Measurements from ENCODE around the gene TMCO1. TPM values are rescaled to one million over a fixed set of nuclear protein-coding genes. Genes with fewer than 3 reads are reported as not detected.
A peak's percentile ranks its signal among the peaks of the same experiment; 100 is the strongest.
"Not testable (repeated sequence)": the region's sequence is repeated elsewhere in the genome, so short reads cannot be mapped to it uniquely, and the experiment has no call there.

Gene TMCO1
- 31.9 TPM for total RNA-seq

- Histone ChIP-seq H3K9me3 (ENCODE audit: low read depth, low read length) (no peaks in the 10 kb centered on the region), H3K27me3 (ENCODE audit: insufficient read depth, low read length) (no peaks in the 10 kb centered on the region), H3K4me1 (ENCODE audit: insufficient read depth, low read length) (peaks cover 19% of the 10 kb centered on the region), H3K4me3 (ENCODE audit: low read length) (peak within 1 kb of the TSS; percentile 63)
Observed at GRCh38 chr1:165768513-165769394, at the start of gene TMCO1. Gene TMCO1, minus strand, starts transcription at chr1:165768868. Its CDS starts 117 bp downstream, at chr1:165768751.

- Histone ChIP-seq H3K4me3 (ENCODE audit: low read length) (no peak overlapping the region), H3K27me3 (ENCODE audit: insufficient read depth, low read length) (no peaks in the 10 kb centered on the region), H3K4me1 (ENCODE audit: insufficient read depth, low read length) (no peaks in the 10 kb centered on the region), H3K9me3 (ENCODE audit: low read depth, low read length) (no peaks in the 10 kb centered on the region)
Observed at GRCh38 chr1:165816826-165817497, 48.3 kb upstream of the TMCO1 start.

GRCh38 chr1:165816157-165816556, 47.5 kb upstream of the TMCO1 start:
- H3K9me3 ChIP-seq (ENCODE audit: low read depth, low read length): no peaks in the 10 kb centered on the region
- H3K4me1 ChIP-seq (ENCODE audit: insufficient read depth, low read length): no peaks in the 10 kb centered on the region

GRCh38 chr1:165815725-165816124, 47.1 kb upstream of the TMCO1 start:
- Histone ChIP-seq H3K9me3 (ENCODE audit: low read depth, low read length) (no peaks in the 10 kb centered on the region), H3K4me1 (ENCODE audit: insufficient read depth, low read length) (no peaks in the 10 kb centered on the region), H3K27me3 (ENCODE audit: insufficient read depth, low read length) (no peaks in the 10 kb centered on the region), H3K4me3 (ENCODE audit: low read length) (no peak overlapping the region)

More at GRCh38 chr1:165816157-165816556, 47.5 kb upstream of the TMCO1 start:
- no peak overlapping the region for H3K4me3 ChIP-seq (ENCODE audit: low read length)
- H3K27me3 ChIP-seq (ENCODE audit: insufficient read depth, low read length): no peaks in the 10 kb centered on the region

DNA sequence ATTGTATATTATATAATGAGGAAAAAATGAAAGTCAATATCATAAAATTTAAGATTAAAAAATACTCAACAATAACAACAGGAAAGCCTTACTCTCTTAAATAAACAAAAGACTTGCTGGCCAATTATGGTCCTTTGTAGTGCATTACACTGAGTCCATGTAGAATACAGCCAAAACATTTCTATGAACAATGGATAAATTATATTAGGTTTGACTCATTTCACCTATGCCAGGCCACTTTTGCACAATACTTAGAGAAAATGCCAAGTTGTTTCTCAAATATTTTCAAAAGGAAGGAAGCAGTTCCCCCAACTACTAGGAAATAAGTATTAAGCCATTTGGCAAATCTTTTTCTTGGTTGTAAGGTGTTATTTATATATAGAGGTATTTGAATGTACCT, 38.9 kb upstream of the TMCO1 start:
- Histone ChIP-seq H3K27me3 (ENCODE audit: insufficient read depth, low read length) (no peaks in the 10 kb centered on the region), H3K4me3 (ENCODE audit: low read length) (no peak overlapping the region), H3K4me1 (ENCODE audit: insufficient read depth, low read length) (no peaks in the 10 kb centered on the region), H3K9me3 (ENCODE audit: low read depth, low read length) (no peaks in the 10 kb centered on the region)

DNA sequence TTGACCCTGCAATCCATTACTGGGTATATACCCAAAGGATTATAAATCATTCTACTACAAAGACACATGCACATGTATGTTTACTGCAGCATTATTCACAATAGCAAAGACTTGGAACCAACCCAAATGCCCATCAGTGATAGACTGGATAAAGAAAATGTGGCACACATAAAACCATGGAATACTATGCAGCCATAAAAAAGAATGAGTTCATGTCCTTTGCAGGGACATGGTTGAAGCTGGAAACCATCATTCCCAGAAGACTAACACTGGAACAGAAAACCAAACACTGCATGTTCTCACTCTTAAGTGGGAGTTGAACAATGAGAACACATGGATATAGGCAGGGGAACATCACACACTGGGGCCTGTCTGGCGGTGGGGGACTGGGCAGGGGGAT, 35.8 kb upstream of the TMCO1 start:
- not testable (repeated sequence) for H3K27me3 ChIP-seq (ENCODE audit: insufficient read depth, low read length); H3K4me1 ChIP-seq (ENCODE audit: insufficient read depth, low read length); H3K4me3 ChIP-seq (ENCODE audit: low read length); H3K9me3 ChIP-seq (ENCODE audit: low read depth, low read length)

DNA sequence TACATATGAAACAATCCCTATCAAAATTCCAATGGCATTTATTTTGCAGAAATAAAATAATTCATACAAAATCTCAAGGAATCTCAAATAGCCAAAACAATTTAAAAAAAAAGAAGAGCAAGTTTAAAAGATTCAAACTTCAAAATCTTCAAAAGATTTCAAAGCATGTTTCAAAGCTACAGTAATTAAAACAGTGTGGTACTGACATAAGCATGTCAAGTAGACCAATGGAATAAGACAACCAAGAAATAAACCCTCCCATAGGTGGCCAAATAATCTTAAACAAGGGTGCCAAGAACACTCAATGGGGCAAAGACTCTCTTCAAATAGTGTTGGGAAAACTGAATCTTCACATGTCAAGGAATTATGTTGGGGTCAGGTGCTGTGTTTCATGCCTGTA, 30.7 kb upstream of the TMCO1 start:
- Histone ChIP-seq H3K27me3 (ENCODE audit: insufficient read depth, low read length) (no peaks in the 10 kb centered on the region), H3K9me3 (ENCODE audit: low read depth, low read length) (no peaks in the 10 kb centered on the region), H3K4me3 (ENCODE audit: low read length) (no peak overlapping the region), H3K4me1 (ENCODE audit: insufficient read depth, low read length) (no peaks in the 10 kb centered on the region)

DNA sequence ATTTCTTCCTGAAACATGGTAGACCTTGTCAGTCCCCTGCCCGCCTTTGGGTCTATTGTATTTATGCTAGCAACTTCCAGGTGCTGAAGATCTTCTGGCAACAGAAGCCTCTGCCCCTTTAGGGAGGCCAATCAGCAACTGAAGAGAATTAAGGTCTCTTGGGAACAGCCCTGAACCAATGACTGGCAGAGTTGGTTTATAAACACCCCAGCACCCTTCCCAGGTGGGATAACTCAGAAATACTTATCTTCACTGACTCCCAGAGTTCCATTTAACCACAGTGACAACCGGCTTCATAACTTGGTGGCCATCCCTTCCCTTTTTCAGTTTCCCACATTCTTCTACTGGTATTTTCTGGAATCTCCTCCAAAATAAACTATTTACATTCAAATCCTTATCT, 27.2 kb upstream of the TMCO1 start:
- H3K4me1 ChIP-seq (ENCODE audit: insufficient read depth, low read length): no peaks in the 10 kb centered on the region
- no peaks in the 10 kb centered on the region for H3K9me3 ChIP-seq (ENCODE audit: low read depth, low read length)
- H3K4me3 ChIP-seq (ENCODE audit: low read length): no peak overlapping the region
- H3K27me3 ChIP-seq (ENCODE audit: insufficient read depth, low read length): no peaks in the 10 kb centered on the region

DNA sequence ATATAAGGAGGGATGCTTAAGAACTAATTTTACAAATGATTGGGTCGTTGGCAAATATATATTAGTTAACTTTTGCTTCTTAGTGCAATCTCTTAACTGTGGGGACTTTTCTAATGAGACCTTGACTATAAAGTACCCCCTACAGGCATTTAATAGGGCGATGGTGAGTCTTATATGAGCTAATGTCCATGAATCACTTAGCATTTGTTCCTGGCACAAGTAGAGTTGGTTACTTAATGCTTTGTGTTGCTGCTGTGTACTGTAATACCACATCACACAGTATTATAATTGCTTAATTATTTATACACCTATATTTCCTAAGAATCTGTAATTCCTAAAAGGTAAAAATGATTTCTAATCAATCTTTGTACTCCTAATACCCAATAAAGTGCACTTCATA, 25.3 kb upstream of the TMCO1 start:
- Histone ChIP-seq H3K9me3 (ENCODE audit: low read depth, low read length) (no peaks in the 10 kb centered on the region), H3K4me1 (ENCODE audit: insufficient read depth, low read length) (no peaks in the 10 kb centered on the region)

DNA sequence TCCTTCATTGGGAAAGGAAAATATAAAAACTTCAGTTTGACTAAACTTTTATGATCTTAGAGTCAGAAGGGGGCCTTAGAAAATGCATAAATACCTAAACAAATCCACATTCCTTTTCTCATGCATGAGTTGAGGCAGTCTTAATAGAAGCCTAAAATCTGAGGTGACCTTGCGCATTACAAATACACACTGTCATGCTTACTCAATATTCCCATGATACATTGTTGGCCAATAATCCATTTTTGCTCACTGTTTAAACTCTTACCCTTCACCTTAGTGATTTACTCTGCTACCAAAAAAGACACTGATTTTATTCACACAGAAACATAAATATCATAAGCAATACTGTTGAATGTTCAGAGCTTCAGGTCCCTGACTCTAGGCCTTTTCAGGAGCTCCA, 19.1 kb upstream of the TMCO1 start:
- Histone ChIP-seq H3K27me3 (ENCODE audit: insufficient read depth, low read length) (no peaks in the 10 kb centered on the region), H3K4me1 (ENCODE audit: insufficient read depth, low read length) (no peaks in the 10 kb centered on the region), H3K9me3 (ENCODE audit: low read depth, low read length) (no peaks in the 10 kb centered on the region), H3K4me3 (ENCODE audit: low read length) (no peak overlapping the region)

More for the DNA sequence above, 25.3 kb upstream of the TMCO1 start:
- Histone ChIP-seq H3K27me3 (ENCODE audit: insufficient read depth, low read length) (no peaks in the 10 kb centered on the region), H3K4me3 (ENCODE audit: low read length) (no peak overlapping the region)

DNA sequence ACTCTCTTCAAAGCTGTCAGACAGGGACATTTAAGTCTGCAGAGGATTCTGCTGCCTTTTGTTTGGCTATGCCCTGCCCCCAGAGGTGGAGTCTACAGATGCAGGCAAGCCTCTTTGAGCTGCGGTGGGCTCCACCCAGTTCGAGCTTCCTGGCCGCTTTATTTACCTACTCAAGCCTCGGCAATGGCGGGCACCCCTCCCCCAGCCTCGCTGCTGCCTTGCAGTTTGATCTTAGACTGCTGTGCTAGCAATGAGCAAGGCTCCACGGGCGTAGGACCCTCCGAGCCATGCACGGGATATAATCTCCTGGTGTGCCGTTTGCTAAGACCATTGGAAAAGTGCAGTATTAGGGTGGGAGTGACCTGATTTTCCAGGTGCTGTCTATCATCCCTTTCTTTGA, 14.9 kb upstream of the TMCO1 start:
- H3K27me3 ChIP-seq (ENCODE audit: insufficient read depth, low read length); H3K9me3 ChIP-seq (ENCODE audit: low read depth, low read length); H3K4me3 ChIP-seq (ENCODE audit: low read length); H3K4me1 ChIP-seq (ENCODE audit: insufficient read depth, low read length): not testable (repeated sequence)

DNA sequence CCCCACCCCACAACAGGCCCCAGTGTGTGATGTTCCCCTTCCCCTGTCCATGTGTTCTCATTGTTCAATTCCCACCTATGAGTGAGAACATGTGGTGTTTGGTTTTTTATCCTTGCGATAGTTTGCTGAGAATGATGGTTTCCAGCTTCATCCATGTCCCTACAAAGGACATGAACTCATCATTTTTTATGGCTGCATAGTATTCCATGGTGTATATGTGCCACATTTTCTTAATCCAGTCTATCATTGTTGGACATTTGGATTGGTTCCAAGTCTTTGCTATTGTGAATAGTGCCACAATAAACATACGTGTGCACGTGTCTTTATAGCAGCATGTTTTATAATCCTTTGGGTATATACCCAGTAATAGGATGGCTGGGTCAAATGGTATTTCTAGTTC, 9.5 kb upstream of the TMCO1 start:
- H3K27me3 ChIP-seq (ENCODE audit: insufficient read depth, low read length); H3K4me1 ChIP-seq (ENCODE audit: insufficient read depth, low read length); H3K9me3 ChIP-seq (ENCODE audit: low read depth, low read length); H3K4me3 ChIP-seq (ENCODE audit: low read length): not testable (repeated sequence)

DNA sequence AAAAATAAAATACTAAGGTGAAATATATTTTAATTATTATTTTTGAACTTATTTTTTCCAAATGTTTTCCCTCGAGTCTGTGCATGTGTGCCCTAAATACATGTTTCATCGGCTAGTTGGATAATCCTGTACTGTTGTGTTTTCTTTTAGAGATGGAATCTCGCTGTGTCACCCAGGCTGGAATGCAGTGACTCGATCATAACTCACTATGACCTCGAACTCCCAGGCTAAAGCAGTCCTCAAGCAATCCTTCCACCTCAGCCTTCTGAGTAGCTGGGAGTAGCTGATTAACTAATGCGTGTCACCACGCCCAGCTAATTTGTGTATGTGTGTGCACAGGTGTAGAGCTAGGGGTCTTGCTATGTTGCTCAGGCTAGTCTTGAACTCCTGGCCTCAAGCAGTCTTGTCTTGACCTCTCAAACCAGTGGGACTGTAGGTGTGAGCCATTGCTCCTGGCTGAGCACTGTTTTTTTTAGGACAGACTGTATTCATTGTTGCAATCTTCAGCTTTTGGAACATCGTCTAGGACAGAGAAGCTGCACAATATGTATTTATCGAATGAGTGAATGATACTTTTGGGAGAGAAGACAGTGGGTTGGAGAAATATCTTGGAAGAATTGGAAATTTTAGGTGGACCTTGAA, 4.8 kb upstream of the TMCO1 start:
- Histone ChIP-seq H3K4me1 (ENCODE audit: insufficient read depth, low read length) (peaks cover 11% of the 10 kb centered on the region), H3K4me3 (ENCODE audit: low read length) (no peak overlapping the region), H3K9me3 (ENCODE audit: low read depth, low read length) (no peaks in the 10 kb centered on the region), H3K27me3 (ENCODE audit: insufficient read depth, low read length) (no peaks in the 10 kb centered on the region)

DNA sequence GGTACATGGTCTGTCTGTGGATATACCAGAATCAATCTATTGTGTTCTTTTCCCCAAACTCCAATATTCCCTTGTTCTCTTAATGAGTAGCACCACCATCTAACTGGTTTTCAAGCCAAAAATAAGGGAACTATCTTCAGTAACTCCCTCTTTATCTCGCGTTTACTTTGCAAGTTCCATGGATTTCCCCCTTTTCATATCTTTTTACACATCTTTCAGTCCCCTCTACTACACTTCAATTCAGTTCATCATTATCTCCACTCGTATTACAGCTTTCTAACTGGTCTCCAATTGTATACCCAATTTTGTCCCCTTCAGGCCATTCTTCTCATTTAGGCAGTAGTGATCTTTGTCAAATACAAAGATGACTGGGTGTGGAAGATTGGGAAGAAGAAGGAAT, 4.1 kb upstream of the TMCO1 start:
- no peak overlapping the region for H3K4me3 ChIP-seq (ENCODE audit: low read length)
- no peaks in the 10 kb centered on the region for H3K27me3 ChIP-seq (ENCODE audit: insufficient read depth, low read length)
- H3K9me3 ChIP-seq (ENCODE audit: low read depth, low read length): no peaks in the 10 kb centered on the region
- H3K4me1 ChIP-seq (ENCODE audit: insufficient read depth, low read length): peaks cover 15% of the 10 kb centered on the region

- Histone ChIP-seq H3K4me3 (ENCODE audit: low read length) (no peak overlapping the region), H3K9me3 (ENCODE audit: low read depth, low read length) (no peaks in the 10 kb centered on the region), H3K4me1 (ENCODE audit: insufficient read depth, low read length) (peaks cover 9% of the 10 kb centered on the region), H3K27me3 (ENCODE audit: insufficient read depth, low read length) (no peaks in the 10 kb centered on the region)
Observed at GRCh38 chr1:165764277-165764676, 4.4 kb downstream of the TMCO1 start.
